HCT116 (cell line): ENCODE data around the gene DLST. TPM values are rescaled to one million over a fixed set of nuclear protein-coding genes. Genes with fewer than 3 reads are reported as not detected.

ENCODE experiments used
- ATAC-seq: fragments of 200-7000 bp; cut with Tn5 transposase; 2 replicates; pipeline ENCODE4 v1.9.1; 2020; ENCODE audit warnings: mild to moderate bottlenecking, moderate library complexity
- BruUV-seq: library from RNA; stranded (reverse); fragments of 400-500 nt; replicated peaks from 2 replicates; lab custom pipeline; 2021; lab: Mats Ljungman, UMichigan
- CTCF ChIA-PET: fragments of 300-600 bp; sonication (Branson Sonifier 250); formaldehyde crosslinking; loops from one replicate; lab custom pipeline; 2021; ENCODE audit warnings: antibody characterized with exemption; lab: Charles Lee
- POLR2A ChIA-PET: fragments of 300-600, 350-600 bp; sonication (Branson Sonifier 250); formaldehyde crosslinking; loops from one replicate; lab custom pipeline; 2021; ENCODE audit warnings: antibody characterized with exemption; lab: Charles Lee
- RAD21 ChIA-PET, 2 experiments: fragments of 300-600 bp; sonication (Branson Sonifier 250); formaldehyde crosslinking; loops; one replicate each; lab custom pipeline; 2023; ENCODE audit warnings: low total read pairs in 2 of 2; ENCODE audit not compliant: uncharacterized antibody in 2 of 2, unreplicated experiment in 2 of 2, low non-redundant PET in 1 of 2; lab: Charles Lee
- DNase-seq: peaks from one replicate; pipeline ENCODE4 v3.0.0-alpha.2; 2010; ENCODE audit warnings: low read depth, low spot score
- H2AFZ ChIP-seq: fragments of 200-600 bp; shearing (Covaris generic), sonication (generic); 2 replicates; pipeline ENCODE4 v1.6.1; 2017; ENCODE audit warnings: low read depth, mixed run types, mixed read lengths, antibody characterized with exemption, low read length; ENCODE audit not compliant: poor library complexity, severe bottlenecking
- H3K27ac ChIP-seq: 2 replicates; pipeline ENCODE4 v1.5.1; 2012; ENCODE audit warnings: low read depth, low read length
- H3K27me3 ChIP-seq: fragments of 200-600 bp; sonication (generic); 2 replicates; pipeline ENCODE4 v1.6.1; 2016; ENCODE audit warnings: mixed run types, low read length, mixed read lengths; ENCODE audit not compliant: insufficient read depth
- H3K36me3 ChIP-seq, 2 experiments: fragments of 200-500 bp in 1 of 2; fragments of 200-600 bp in 1 of 2; sonication (Bioruptor generic) in 1 of 2; sonication (generic) in 1 of 2; 2 replicates each; pipeline versions ENCODE4 v1.5.1 to v1.6.1; 2014 to 2016; ENCODE audit warnings: low read length in 2 of 2, inconsistent platforms in 1 of 2, mixed read lengths in 1 of 2, mixed run types in 1 of 2; ENCODE audit not compliant: insufficient read depth in 2 of 2, control insufficient read depth in 1 of 2
- H3K4me1 ChIP-seq, 2 experiments: fragments of 200-600 bp in 1 of 2; sonication (generic) in 1 of 2; 2 replicates each; pipeline versions ENCODE4 v1.5.1 to v1.6.1; 2012 to 2017; ENCODE audit warnings: low read length in 2 of 2, inconsistent platforms in 1 of 2, mild to moderate bottlenecking in 1 of 2, mixed read lengths in 1 of 2, mixed run types in 1 of 2, moderate library complexity in 1 of 2; ENCODE audit not compliant: insufficient read depth in 2 of 2, control insufficient read depth in 1 of 2
- H3K4me2 ChIP-seq: fragments of 200-600 bp; sonication (generic); 2 replicates; pipeline ENCODE4 v1.6.1; 2017; ENCODE audit warnings: mixed run types, low read length, mixed read lengths
- H3K4me3 ChIP-seq, 2 experiments: fragments of 200-600 bp in 1 of 2; sonication (generic) in 1 of 2; replicated peaks in 1 of 2; 2 replicates each; pipeline ENCODE4 v1.5.1; 2011 to 2016; ENCODE audit warnings: low read length in 2 of 2, control low read depth in 1 of 2, low read depth in 1 of 2, mild to moderate bottlenecking in 1 of 2, mixed read lengths in 1 of 2, mixed run types in 1 of 2
- H3K79me2 ChIP-seq: fragments of 200-600 bp; sonication (generic); 2 replicates; pipeline ENCODE4 v1.6.1; 2017; ENCODE audit warnings: mild to moderate bottlenecking, mixed run types, low read length, moderate library complexity, mixed read lengths; ENCODE audit not compliant: insufficient read depth
- H3K9ac ChIP-seq: fragments of 200-600 bp; sonication (generic); 2 replicates; pipeline ENCODE4 v1.6.1; 2016; ENCODE audit warnings: low read length, mixed read lengths
- H3K9me2 ChIP-seq: fragments of 200-600 bp; sonication (generic), shearing (Covaris generic); 2 replicates; pipeline ENCODE4 v1.6.1; 2017; ENCODE audit warnings: mixed run types, mild to moderate bottlenecking, moderate library complexity; ENCODE audit not compliant: insufficient read depth
- H3K9me3 ChIP-seq, 2 experiments: fragments of 200-500 bp in 1 of 2; fragments of 200-600 bp in 1 of 2; sonication (Bioruptor generic) in 1 of 2; sonication (generic) in 1 of 2; 2 replicates each; pipeline ENCODE4 v1.6.1; 2014 to 2017; ENCODE audit warnings: low read length in 2 of 2, mixed read lengths in 2 of 2, inconsistent platforms in 1 of 2, low read depth in 1 of 2, mild to moderate bottlenecking in 1 of 2, mixed run types in 1 of 2, moderate library complexity in 1 of 2; ENCODE audit not compliant: control insufficient read depth in 1 of 2, insufficient read depth in 1 of 2
- H4K20me1 ChIP-seq: fragments of 200-600 bp; sonication (generic), shearing (Covaris generic); 2 replicates; pipeline ENCODE4 v1.6.1; 2017; ENCODE audit warnings: mixed run types, mild to moderate bottlenecking, moderate library complexity; ENCODE audit not compliant: insufficient read depth
- CBX3 ChIP-seq: IDR thresholded peaks from 2 replicates; pipeline ENCODE4 v1.6.1; 2012; ENCODE audit warnings: low read depth
- CEBPB ChIP-seq: IDR thresholded peaks from 2 replicates; pipeline ENCODE4 v1.6.1; 2012; ENCODE audit warnings: low read depth
- ELF1 ChIP-seq: IDR thresholded peaks from 2 replicates; pipeline ENCODE4 v1.6.1; 2012; ENCODE audit warnings: low read depth, borderline replicate concordance
- EZH2 ChIP-seq: fragments of 200-600 bp; sonication (generic); IDR thresholded peaks from 2 replicates; pipeline ENCODE4 v1.6.1; 2017; ENCODE audit warnings: antibody characterized with exemption, mixed run types
- EZH2phosphoT487 ChIP-seq: fragments of 200-600 bp; IDR thresholded peaks from 2 replicates; pipeline ENCODE4 v1.6.1; 2018; ENCODE audit warnings: antibody characterized with exemption, borderline replicate concordance
- JUND ChIP-seq: IDR thresholded peaks from 2 replicates; pipeline ENCODE4 v1.6.1; 2012
- POLR2A ChIP-seq: IDR thresholded peaks from 2 replicates; pipeline ENCODE4 v1.7.0; 2011; ENCODE audit warnings: borderline replicate concordance; ENCODE audit not compliant: insufficient read depth, insufficient read length; ENCODE audit errors: extremely low read depth
- POLR2AphosphoS5 ChIP-seq: IDR thresholded peaks from 2 replicates; pipeline ENCODE4 v1.6.1; 2011; ENCODE audit warnings: mild to moderate bottlenecking, low read depth, low read length, moderate library complexity
- RAD21 ChIP-seq: IDR thresholded peaks from 2 replicates; pipeline ENCODE4 v1.6.1; 2012; ENCODE audit warnings: low read depth, mild to moderate bottlenecking
- SIN3A ChIP-seq: IDR thresholded peaks from 2 replicates; pipeline ENCODE4 v1.6.1; 2012; ENCODE audit warnings: low read depth
- SP1 ChIP-seq: IDR thresholded peaks from 2 replicates; pipeline ENCODE4 v1.6.1; 2012; ENCODE audit warnings: low read depth
- SRF ChIP-seq: IDR thresholded peaks from 2 replicates; pipeline ENCODE4 v1.6.1; 2012; ENCODE audit warnings: low read depth
- TCF7L2 ChIP-seq: IDR thresholded peaks from 2 replicates; pipeline ENCODE4 v1.7.0; 2011; ENCODE audit warnings: borderline replicate concordance, inconsistent platforms; ENCODE audit not compliant: insufficient read depth, insufficient read length; ENCODE audit errors: extremely low read depth
- YY1 ChIP-seq: IDR thresholded peaks from 2 replicates; pipeline ENCODE4 v1.6.1; 2011; ENCODE audit warnings: low read length, low read depth, moderate library complexity, mild to moderate bottlenecking; ENCODE audit not compliant: insufficient replicate concordance; ENCODE audit errors: extremely low read depth
- ZBTB33 ChIP-seq: IDR thresholded peaks from 2 replicates; pipeline ENCODE4 v1.6.1; 2011; ENCODE audit warnings: mild to moderate bottlenecking, low read length, moderate library complexity; ENCODE audit not compliant: insufficient replicate concordance; ENCODE audit errors: extremely low read depth
- ZNF274 ChIP-seq: fragments of 200-500 bp; sonication (Bioruptor generic); IDR thresholded peaks from 2 replicates; pipeline ENCODE4 v1.6.1; 2014; ENCODE audit warnings: mild to moderate bottlenecking, low read depth, low read length, inconsistent platforms
- intact Hi-C: fragments of 100-400 bp; cut with micrococcal nuclease; formaldehyde crosslinking; loops from 2 replicates; pipeline ENCODE4 v1.10.0; 2022
- total RNA-seq: library from RNA; stranded (reverse); gene quantifications from one replicate; pipeline ENCODE4 v1.2.1, GENCODE V29; 2021; ENCODE audit not compliant: unreplicated experiment
- TF ChIP-seq, protein P1 (sequence below), 3 experiments: fragments of 200-600 bp in 1 of 3; sonication (generic) in 1 of 3; IDR thresholded peaks in 2 of 3; conservative IDR thresholded peaks in 1 of 3; 2 replicates each; pipeline ENCODE4 v1.5.1; 2012 to 2017; ENCODE audit warnings: low read depth in 2 of 3, low read length in 2 of 3, antibody characterized with exemption in 1 of 3, borderline replicate concordance in 1 of 3, control low read depth in 1 of 3, mild to moderate bottlenecking in 1 of 3, mixed read lengths in 1 of 3, mixed run types in 1 of 3, moderate library complexity in 1 of 3; ENCODE audit not compliant: insufficient read depth in 1 of 3

The DLST gene
- total RNA-seq, 1 experiment from 2014 or later = 101 TPM

GRCh38 chr14:74858022-74858421 is 23.7 kb upstream of the DLST start:
- H3K4me2 ChIP-seq = no peak overlapping the region
- no peak for TF ChIP-seq ZNF274
- no peak for TF ChIP-seq TCF7L2
- no peak for TF ChIP-seq SIN3A
- no peak for TF ChIP-seq POLR2A
- no peak for TF ChIP-seq JUND
- no peak for TF ChIP-seq ELF1
- no peak for TF ChIP-seq POLR2AphosphoS5
- TF ChIP-seq CEBPB = no peak
- no peak for TF ChIP-seq RAD21
- no peak for TF ChIP-seq EZH2phosphoT487
- no peak for TF ChIP-seq ZBTB33
- no peak for TF ChIP-seq SRF
- TF ChIP-seq CBX3 = no peak
- TF ChIP-seq YY1 = no peak
- no peak for TF ChIP-seq SP1
- TF ChIP-seq, protein P1, sequence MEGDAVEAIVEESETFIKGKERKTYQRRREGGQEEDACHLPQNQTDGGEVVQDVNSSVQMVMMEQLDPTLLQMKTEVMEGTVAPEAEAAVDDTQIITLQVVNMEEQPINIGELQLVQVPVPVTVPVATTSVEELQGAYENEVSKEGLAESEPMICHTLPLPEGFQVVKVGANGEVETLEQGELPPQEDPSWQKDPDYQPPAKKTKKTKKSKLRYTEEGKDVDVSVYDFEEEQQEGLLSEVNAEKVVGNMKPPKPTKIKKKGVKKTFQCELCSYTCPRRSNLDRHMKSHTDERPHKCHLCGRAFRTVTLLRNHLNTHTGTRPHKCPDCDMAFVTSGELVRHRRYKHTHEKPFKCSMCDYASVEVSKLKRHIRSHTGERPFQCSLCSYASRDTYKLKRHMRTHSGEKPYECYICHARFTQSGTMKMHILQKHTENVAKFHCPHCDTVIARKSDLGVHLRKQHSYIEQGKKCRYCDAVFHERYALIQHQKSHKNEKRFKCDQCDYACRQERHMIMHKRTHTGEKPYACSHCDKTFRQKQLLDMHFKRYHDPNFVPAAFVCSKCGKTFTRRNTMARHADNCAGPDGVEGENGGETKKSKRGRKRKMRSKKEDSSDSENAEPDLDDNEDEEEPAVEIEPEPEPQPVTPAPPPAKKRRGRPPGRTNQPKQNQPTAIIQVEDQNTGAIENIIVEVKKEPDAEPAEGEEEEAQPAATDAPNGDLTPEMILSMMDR (IDR thresholded peaks at IDR 0.05 in 2 of 3, conservative IDR thresholded peaks at IDR 0.05 in 1 of 3; ENCODE audit: borderline replicate concordance in 1 of 3, insufficient read depth in 1 of 3, low read depth in 2 of 3, low read length in 2 of 3) = no peak
- no peak for TF ChIP-seq EZH2
- TF ChIP-seq, all 23 proteins: peak for 0
- RAD21 ChIA-PET = no interaction called here
- Histone ChIP-seq H3K4me3 (no peak overlapping the region), H3K27ac (no peak overlapping the region), H3K79me2 (no peaks in the 10 kb centered on the region), H3K9ac (no peak overlapping the region), H2AFZ (no peak overlapping the region), H4K20me1 (no peaks in the 10 kb centered on the region), H3K36me3 (no peaks in the 10 kb centered on the region), H3K27me3 (no peaks in the 10 kb centered on the region), H3K9me2 (no peaks in the 10 kb centered on the region), H3K4me1 (peaks cover 0 to 4% of the 10 kb centered on the region in 2 experiments; a peak in 1 of 4 replicates), H3K9me3 (no peaks in the 10 kb centered on the region)
- BruUV-seq = no TSS peak
- intact Hi-C loops = no loop called here
- POLR2A ChIA-PET = no interaction called here
- CTCF ChIA-PET = interaction anchor here (0.5 to 6.9 kb wide), 4 partner anchors 15 to 249 kb away, joined by 3 to 94 read pairs (median 29); partner anchors contain the start of gene PROX2
- DNase-seq (no peak), ATAC-seq (no peak)
